ENCODE measurements around the gene KIAA1671. TPM values are rescaled to one million over a fixed set of nuclear protein-coding genes. Genes with fewer than 3 reads are reported as not detected.

The KIAA1671 gene
- total RNA-seq, 1 donor from 2014 or later = 40.7 TPM

DNA sequence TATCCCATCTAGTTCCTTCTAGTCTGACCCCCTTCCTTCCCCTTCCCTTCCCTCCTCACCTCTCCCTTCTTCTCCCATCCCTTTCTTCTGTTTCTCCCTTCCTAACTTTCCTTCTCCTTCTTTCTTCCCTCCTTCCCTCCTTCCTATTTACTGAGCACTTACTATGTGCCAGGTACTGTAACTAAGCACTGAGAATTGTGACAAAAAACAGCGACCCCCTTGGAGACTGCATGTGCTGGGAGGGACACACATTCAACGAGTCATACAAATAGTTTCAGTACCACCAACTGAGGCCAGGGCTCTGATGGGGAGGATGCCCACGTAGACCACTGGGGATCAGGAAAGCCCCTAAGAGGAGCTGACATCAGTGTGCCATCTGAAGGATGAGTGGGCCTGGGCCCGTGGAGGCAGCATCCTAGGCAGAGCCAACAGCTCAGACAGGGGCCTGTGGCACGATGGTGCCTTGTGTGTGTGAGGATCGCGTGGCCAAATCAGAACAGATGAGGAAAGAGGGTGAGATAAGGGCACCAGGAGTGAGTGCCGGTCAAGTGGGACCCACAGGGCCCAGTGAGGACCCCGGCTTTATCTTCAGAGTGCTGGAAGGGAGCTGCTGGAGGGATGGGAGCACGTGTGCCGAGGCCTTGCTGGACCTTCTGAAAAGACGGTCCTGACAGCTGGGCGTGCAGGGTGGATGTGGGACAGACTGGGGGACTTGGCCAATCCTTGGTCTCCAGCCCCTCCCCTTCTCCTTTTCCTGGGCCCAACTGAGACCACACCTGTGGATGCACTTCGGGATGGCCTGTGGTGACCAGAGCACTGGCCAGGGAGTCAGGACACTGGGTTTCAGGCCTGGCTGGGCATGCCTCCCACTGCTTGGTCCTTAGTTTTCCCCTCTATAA is 208.8 kb downstream of the KIAA1671 start:
- no peak for ATAC-seq
- TF ChIP-seq, protein P1, sequence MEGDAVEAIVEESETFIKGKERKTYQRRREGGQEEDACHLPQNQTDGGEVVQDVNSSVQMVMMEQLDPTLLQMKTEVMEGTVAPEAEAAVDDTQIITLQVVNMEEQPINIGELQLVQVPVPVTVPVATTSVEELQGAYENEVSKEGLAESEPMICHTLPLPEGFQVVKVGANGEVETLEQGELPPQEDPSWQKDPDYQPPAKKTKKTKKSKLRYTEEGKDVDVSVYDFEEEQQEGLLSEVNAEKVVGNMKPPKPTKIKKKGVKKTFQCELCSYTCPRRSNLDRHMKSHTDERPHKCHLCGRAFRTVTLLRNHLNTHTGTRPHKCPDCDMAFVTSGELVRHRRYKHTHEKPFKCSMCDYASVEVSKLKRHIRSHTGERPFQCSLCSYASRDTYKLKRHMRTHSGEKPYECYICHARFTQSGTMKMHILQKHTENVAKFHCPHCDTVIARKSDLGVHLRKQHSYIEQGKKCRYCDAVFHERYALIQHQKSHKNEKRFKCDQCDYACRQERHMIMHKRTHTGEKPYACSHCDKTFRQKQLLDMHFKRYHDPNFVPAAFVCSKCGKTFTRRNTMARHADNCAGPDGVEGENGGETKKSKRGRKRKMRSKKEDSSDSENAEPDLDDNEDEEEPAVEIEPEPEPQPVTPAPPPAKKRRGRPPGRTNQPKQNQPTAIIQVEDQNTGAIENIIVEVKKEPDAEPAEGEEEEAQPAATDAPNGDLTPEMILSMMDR (IDR thresholded peaks at IDR 0.05) = no peak
- peaks cover 7% of the 10 kb centered on the region for H3K4me1 ChIP-seq
- H3K4me3 ChIP-seq = no peak overlapping the region
- no peaks in the 10 kb centered on the region for H3K9me3 ChIP-seq
- intact Hi-C loops (cut with DNase I) = no loop called here
- DNase-seq = no peak
- no peaks in the 10 kb centered on the region for H3K27me3 ChIP-seq (ENCODE audit: low read depth)
- H3K27ac ChIP-seq = no peak overlapping the region
- H3K36me3 ChIP-seq = no peaks in the 10 kb centered on the region

DNA sequence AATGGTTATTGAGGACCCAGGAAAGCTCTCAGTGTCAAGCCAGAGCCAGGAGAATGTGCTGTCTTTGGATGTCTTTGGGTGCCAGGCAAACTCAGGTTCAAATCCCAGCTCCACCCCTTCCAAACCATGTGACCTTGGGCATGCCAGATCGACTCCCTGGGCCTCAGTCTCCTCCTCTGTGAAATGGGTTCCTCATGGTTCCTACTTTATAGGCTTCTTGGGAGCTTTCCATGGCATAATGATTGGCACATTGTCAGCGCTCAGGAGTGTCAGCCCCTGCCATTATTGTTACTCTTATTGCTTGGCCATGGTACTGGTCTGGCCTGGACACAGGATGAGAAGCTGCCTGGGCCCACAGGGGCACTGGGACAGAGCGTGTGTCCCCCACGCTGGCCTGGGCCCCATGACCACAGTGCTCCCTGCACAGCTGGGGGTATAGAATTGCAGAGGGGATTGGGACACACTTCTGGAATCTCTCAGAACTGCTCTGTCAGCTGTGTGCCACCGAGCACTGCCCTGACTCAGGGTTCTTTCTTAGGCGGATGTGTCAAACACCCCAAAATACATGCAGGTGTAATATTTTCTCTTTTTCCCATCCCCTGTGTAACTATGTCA is 209.5 kb downstream of the KIAA1671 start:
- TF ChIP-seq, protein P1 (IDR thresholded peaks at IDR 0.05) = no peak
- no peaks in the 10 kb centered on the region for H3K36me3 ChIP-seq
- H3K4me3 ChIP-seq = no peak overlapping the region
- no peak for ATAC-seq
- intact Hi-C loops (cut with DNase I) = no loop called here
- no peaks in the 10 kb centered on the region for H3K9me3 ChIP-seq
- no peak for DNase-seq
- H3K27me3 ChIP-seq (ENCODE audit: low read depth) = no peaks in the 10 kb centered on the region
- H3K4me1 ChIP-seq = peaks cover 7% of the 10 kb centered on the region
- H3K27ac ChIP-seq = no peak overlapping the region

DNA sequence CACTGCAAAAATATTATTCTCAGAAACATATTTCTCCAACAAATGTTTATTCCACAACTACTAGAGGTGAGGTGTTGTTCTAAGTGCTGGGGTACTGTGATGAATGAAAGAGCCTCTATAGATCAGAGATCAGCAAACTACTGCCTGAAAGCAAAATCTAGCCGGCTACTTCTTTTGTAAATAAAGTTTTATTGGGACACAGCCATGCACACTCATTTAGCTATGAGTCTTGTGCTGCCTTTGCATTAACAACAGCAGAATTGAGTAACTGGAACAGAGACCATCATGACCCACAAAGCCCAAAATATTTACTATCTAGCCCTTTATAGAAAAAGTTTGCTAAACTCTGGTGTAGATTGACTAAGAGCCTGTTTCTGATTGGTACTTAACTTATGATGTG is 210.0 kb downstream of the KIAA1671 start:
- Histone ChIP-seq H3K36me3 (no peaks in the 10 kb centered on the region), H3K9me3 (no peaks in the 10 kb centered on the region), H3K4me3 (no peak overlapping the region), H3K27ac (no peak overlapping the region), H3K4me1 (peaks cover 7% of the 10 kb centered on the region), H3K27me3 (ENCODE audit: low read depth) (no peaks in the 10 kb centered on the region)
- no peak for ATAC-seq
- intact Hi-C loops (cut with DNase I) = no loop called here
- TF ChIP-seq, protein P1 (IDR thresholded peaks at IDR 0.05) = no peak
- DNase-seq = no peak

DNA sequence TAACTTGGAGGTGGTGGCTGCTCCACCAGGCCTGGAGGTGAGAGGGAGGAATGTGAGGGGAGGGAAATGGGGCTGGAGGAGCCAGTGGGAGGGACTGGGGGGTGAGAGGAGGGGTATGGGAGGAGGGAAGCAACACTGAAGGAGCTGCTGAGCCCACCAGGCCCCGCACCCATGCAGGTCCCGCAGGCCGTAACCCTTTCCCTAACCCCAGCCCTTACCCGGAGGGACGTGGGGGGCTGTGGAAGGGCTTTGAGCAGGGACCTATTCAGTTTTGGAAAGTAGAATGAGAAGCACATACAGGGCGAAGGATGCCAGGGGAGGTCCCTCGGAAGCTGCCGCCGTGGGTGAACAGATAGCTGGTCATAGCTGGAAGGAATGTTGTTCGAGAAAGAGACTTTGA is 213.3 kb downstream of the KIAA1671 start:
- Histone ChIP-seq H3K9me3 (no peaks in the 10 kb centered on the region), H3K4me1 (peaks cover 7% of the 10 kb centered on the region), H3K36me3 (no peaks in the 10 kb centered on the region), H3K4me3 (no peak overlapping the region), H3K27ac (no peak overlapping the region), H3K27me3 (ENCODE audit: low read depth) (no peaks in the 10 kb centered on the region)
- intact Hi-C loops (cut with DNase I) = no loop called here
- DNase-seq (no peak), ATAC-seq (no peak)
- TF ChIP-seq, protein P1 (IDR thresholded peaks at IDR 0.05) = no peak

DNA sequence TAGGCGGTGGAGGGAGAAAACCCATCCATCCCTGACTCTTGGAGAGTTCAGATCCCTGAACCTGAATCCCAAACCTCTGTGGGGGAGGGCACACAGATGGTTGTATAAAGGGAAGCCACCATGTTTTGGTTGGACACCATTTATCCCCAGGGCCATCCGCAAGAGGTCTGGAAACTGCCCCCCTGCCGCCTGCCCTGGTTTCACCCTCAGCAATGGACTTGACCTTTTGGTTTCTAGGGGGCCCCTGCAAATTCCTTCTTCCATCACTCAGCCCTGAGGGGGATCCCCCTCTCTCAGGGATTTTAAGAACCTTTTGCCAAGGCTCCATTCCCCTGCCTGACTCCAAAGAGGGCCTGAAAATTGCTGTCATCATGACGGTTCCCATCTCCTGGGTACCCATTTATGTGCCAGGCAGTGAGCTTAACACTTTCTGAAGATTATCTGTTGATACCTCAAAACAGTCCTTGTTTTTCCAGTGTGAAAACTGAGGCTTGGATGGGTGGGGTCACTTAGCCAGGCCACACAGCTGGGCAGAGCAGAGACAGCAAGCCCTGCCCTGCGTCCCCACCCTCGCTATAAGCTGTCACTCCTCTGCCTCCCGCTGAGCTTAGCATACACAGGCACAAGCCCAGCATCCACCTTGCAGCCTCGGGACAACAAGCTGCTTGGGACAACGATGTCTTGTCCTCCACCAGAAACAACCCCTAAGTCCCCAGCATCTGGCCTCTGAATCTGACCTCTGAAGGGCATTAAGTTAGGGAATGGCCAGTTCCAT is 213.9 kb downstream of the KIAA1671 start:
- H3K4me1 ChIP-seq = peaks cover 7% of the 10 kb centered on the region
- ATAC-seq = no peak

More for the DNA sequence above, 213.9 kb downstream of the KIAA1671 start:
- DNase-seq = no peak
- H3K4me3 ChIP-seq = no peak overlapping the region
- no peaks in the 10 kb centered on the region for H3K9me3 ChIP-seq
- intact Hi-C loops (cut with DNase I) = no loop called here
- no peaks in the 10 kb centered on the region for H3K36me3 ChIP-seq
- H3K27me3 ChIP-seq (ENCODE audit: low read depth) = no peaks in the 10 kb centered on the region
- no peak overlapping the region for H3K27ac ChIP-seq
- TF ChIP-seq, protein P1 (IDR thresholded peaks at IDR 0.05) = no peak

Data from lower lobe of right lung (tissue), 2 donors.